Measurements from ENCODE around the gene PFDN4. TPM values are rescaled to one million over a fixed set of nuclear protein-coding genes. Genes with fewer than 3 reads are reported as not detected.

PFDN4 gene, protein sequence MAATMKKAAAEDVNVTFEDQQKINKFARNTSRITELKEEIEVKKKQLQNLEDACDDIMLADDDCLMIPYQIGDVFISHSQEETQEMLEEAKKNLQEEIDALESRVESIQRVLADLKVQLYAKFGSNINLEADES
- total RNA-seq: 66.3 and 68.7 TPM in 2 replicates
- polyA plus RNA-seq (2012): 29.7 TPM

GRCh38 chr20:54207743-54208547 lies at the start of gene PFDN4:
Gene PFDN4, plus strand, starts transcription at chr20:54208087. Its CDS starts 14 bp downstream, at chr20:54208101.
- peak; percentile 87 for DNase-seq (ENCODE audit: low read depth)

DNA sequence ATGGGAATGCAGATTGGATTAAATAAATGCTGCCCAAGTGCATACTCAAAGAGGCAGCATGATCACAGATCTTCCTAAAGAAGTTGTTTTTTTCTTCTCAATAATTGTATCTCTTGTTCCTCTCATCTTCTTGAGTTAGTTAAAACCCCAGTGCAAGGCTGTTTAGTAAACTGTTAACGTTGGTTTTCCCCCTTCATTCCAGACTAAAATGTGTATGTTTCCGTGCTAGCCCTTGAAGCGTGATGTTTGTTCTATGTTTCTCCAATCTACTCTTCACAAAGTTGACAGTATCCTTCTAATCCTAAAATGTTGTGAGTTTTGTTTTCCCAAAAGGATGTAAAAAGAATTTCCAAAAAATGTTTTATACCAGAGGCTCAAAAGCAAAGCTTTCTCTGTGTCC lies 49.7 kb upstream of the PFDN4 start:
- no peak for DNase-seq (ENCODE audit: low read depth)

DNA sequence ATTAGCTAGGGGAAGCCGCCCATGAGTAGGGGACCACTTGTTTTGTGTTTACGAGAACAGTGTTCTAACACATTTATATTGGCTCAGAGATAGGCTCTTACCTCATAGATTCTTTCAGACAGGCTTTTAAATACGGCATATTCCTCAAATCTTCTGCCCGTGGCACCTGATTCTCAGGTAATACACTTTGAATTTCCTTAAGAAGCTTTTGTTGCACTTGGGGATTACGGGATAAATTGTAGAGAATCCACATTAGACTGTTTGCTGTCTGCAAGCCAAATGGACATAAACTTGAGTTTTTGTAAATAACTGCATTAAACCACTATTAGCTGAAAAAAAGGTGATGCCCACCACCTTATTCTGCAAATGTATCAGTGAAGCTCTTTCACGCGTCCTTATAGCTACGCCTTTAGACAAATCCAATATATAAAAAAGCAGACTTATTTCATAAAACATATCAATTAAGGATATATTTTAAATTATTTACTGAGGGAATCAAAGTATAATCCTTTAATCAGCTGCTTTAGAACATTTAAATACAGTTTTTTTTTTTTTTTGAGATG lies 49.0 kb upstream of the PFDN4 start:
- no peak for DNase-seq (ENCODE audit: low read depth)

DNA sequence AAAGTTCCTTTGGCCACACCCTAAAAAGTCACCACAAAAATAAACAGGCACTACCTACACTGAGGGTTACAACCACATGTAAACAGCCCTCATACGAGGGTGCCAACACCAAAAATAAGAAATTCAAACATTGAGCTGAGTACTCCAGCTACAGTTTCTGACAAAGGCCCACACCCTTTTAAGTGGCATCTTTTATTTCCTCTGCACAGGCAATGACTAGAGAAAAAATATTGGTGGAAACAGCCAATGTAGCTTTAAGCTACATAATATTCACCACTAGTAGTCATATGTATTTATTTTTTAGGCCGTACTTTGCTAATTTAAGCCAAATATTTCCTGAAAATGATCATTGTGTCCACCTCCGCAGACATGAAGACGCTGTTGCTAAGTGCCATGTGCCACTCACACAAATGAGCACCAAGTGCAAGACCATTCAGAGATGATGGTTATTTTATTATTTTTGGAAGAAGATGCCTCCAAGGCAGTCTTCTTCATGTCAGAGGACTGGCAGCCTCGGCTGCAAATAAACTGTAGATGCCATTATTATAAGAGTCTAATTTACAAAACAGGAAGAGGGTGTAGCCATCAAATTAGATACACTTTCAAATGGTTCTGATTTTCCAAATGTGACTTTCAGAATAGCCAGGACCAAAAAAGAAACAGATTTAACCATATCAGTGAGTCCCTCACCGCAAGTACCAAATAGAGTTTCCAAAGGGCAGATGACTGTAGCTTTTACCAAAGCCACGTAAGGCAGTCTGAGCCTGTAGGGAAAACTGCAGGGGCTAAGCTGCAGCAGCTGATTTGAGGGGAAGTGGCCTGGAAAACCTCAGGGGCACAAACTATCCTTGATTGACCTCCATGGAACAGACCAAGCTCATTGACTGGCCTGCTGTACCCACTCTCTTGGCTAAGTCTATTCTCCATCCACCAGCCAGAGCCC lies 47.6 kb upstream of the PFDN4 start:
- peak; percentile 59 for DNase-seq (ENCODE audit: low read depth)

DNA sequence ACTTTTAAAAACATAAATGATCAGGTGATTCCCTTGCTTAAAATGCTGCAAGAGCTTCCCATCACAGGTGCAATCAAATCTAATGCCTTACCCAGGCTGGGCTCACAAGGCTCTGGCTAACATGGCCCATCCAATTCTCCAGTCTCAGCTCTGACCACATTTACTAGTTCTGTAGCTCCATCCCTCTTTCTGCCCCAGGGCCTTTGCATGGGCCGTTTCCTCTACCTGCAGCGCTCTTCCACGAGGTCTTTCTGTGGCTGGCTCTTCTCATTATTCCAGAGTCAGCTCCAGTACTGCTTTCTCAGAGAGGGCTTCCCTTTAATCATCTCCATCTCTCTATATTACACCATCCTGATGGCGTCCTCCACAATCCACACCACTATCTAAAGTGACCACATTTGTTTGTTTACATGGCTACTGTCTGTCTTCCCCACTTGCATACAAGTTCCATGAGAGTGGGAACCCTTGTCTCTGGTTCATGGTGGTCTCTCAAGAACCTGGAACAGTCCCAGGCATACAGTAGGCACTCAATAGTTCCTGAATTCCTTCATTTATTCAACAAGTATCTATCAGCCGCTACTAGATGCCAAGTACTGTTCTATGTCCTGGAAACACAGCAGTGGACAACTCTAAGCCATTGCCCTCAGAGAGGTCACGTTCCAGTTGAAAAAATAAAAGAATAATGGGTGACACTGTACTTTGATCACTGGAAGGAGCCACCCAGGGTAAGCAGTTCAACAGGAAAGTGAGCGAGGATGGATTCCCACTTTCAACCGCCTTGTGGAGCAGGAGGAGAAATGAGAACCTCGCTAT lies 46.7 kb upstream of the PFDN4 start:
- no peak for DNase-seq (ENCODE audit: low read depth)

DNA sequence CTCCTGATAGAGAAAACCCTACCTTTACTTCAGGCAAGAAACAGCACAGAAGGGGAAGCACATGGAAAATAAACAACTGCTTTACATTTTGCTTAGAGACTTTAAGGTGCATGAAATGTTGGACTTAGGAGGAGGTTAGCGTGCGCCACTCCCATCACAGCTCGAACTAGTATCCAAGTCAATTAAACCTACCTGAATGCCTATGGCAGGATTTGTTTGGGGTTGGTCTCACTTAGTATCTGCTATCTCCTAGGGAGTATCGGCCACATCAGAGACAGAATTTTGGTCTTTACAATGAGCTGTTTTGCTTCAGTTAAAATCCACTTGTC lies 46.1 kb upstream of the PFDN4 start:
- DNase-seq (ENCODE audit: low read depth): no peak

GRCh38 chr20:54162378-54163009 lies 45.4 kb upstream of the PFDN4 start:
- no peak for DNase-seq (ENCODE audit: low read depth)

GRCh38 chr20:54163402-54163801 lies 44.5 kb upstream of the PFDN4 start:
- no peak for DNase-seq (ENCODE audit: low read depth)

GRCh38 chr20:54165014-54165413 lies 42.9 kb upstream of the PFDN4 start:
- no peak for DNase-seq (ENCODE audit: low read depth)

GRCh38 chr20:54165803-54166202 lies 42.1 kb upstream of the PFDN4 start:
- DNase-seq (ENCODE audit: low read depth): no peak

DNA sequence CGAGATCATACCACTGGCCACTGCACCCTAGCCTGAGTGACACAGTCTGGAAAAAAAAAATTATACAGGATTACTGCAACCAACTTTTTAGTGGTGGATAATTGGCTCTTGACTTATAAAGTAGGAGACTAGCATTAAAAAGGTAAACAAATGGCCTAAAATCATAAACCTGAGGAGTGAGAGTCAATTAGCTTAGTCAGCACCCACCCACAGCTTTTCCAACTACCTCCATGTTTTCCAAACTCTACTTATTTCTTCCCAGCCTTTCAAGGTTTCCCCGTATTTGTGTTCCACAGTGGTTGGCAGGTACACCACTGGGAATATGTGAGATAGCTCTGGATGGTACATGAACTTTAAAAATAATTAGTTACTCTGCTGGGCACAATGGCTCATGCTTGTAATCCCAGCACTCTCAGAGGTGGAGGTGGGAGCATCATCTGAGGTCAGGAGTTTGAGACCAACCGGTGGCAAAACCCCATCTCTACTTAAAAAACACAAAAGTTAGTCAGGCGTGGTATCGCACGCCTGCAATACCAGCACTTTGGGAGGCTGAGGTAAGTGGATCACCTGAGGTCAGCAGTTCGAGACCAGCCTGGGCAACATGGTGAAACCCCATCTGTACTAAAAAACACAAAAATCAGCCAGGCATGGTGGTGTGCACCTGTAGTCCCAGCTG lies 40.8 kb upstream of the PFDN4 start:
- no peak for DNase-seq (ENCODE audit: low read depth)

DNA sequence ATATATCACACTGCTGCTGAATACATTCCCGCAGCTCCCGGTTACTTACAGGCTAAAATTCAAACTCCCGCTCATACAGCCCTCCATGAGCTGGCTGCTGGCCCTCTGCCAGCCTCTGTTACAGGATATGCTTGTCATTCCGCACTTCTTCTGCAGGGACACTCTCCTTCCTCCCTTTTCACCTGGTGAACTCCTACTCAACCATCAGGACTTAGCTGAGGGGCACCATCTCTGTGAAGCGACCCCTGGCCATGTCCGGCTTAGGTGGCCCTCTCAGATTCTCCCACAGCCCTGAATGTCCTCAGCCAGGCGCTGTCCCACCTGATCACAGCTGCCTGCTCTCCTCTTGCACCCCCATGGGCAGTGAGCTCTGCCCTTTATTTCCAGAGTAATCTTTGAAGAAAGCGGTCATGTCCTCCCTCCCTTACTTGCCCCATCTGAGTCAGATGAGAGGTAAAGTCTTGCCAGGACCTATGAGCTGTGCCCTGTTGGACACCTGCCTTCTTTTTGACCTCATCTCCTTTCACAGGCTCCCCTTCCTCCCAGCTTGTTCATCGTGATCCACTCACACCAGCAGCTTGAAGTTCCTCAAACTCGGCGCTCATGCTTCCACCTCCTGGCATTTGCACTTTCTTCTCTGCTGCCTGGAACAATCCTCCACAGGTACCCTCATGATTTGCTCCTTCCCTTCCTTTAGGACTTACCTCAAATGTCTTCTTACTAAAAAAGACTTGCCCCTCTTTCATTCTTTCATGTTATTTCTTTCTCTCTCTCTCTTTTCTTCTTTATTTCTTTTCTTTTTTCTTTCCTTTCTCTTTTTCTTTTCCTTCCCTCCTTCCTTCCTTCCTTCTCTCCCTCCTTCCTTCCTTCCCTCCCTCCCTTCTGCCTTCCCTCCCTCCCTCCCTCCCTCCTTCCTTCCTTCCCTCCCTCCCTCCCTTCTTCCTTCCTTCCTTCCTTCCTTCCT lies 39.7 kb upstream of the PFDN4 start:
- DNase-seq (ENCODE audit: low read depth): peak; percentile 11

- DNase-seq (ENCODE audit: low read depth): no peak
Observed at GRCh38 chr20:54168961-54169862, 38.7 kb upstream of the PFDN4 start.

DNA sequence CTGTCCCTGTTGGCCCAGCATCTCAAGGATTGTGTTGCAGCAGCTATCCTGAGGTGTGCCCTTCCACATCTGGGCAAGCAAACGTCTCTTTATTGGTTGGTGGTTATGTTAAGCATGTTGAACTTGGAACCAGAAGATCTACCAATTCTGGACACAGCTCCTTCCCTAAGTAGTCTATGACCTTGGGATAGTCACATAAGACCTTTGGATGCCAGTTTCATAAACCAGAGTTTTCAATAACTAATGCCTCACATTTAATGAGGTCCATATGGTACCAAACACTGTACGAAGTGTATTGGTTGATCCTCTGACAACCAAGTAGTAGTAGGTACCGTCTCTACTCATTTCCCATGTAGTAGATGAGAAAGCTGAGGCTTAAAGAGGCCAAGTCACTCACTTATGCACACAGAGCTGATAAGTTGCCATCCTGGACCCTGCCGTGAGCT lies 37.8 kb upstream of the PFDN4 start:
- no peak for DNase-seq (ENCODE audit: low read depth)

DNA sequence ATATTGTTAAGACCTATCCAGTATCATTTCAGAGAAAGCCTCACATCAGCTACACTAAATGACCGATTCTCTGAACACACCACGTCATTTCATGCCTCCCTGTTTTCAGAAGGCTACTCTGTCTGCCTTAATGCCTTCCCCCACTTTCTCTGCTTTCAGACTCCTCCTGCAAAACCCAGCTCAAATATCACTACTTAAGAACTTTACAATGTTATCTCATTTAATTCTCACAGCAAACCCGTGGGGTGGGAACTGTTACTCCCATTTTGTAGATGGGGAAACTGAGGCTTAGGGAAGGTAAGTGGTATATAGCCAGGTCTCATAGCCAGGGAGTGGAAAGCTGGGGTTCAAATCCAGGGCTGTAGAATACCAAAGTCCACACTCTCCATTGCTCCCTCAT lies 36.9 kb upstream of the PFDN4 start:
- no peak for DNase-seq (ENCODE audit: low read depth)

- DNase-seq (ENCODE audit: low read depth): no peak
Observed at GRCh38 chr20:54172532-54172855, 35.4 kb upstream of the PFDN4 start.

DNA sequence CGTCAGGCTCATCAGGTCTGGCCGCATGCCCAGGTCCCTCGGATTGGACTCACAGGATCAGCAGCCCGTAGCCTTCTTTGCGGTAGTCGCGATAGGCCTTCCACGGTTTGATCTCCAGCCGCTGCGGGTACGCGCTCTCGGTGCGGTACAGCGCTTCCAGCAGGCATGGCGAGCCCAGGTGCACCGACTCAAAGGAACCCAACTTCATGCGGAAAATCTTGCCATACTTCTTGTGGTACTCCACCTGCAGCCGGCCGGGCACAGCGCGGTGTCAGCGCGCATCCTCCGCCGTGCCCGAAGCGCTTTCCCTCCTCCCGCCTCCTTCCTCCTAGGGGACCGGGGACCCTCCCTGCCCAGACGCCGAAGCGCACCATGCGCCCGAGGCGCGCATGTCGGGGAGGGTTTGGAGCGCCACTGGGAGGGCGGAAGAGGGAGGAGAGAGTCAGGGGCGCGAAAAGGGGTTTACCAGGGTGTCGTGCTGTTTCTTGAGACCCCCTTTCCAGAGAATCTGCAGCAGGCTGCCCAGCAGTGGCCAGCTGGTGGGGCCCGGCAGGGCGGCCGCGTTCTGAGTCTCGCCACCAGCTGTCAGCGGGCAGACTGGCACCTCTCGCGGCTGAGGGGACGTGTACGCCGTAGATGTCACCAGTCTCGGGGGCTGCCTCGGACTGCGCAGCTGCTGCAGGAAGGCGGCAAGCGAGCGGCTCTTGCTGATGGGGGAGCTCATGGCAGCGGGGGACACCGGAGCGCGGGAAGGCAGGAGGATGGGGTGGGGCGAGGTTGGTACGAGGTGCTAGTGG lies 34.8 kb upstream of the PFDN4 start:
- DNase-seq (ENCODE audit: low read depth): peak; percentile 13
